GM21390 (cell line): ENCODE measurements around the gene ATP13A1.

ENCODE experiments used
- ATAC-seq: cut with Tn5 transposase; IDR thresholded peaks from one replicate; pipeline ENCODE4 v1.9.1; 2021; ENCODE audit not compliant: unreplicated experiment

Gene ATP13A1

GRCh38 chr19:19645233-19645870 lies 18.1 kb downstream of the ATP13A1 start:
- no peak for ATAC-seq

- no peak for ATAC-seq
Observed at GRCh38 chr19:19644054-19644388, 19.5 kb downstream of the ATP13A1 start.

- ATAC-seq: peak; percentile 74
Observed at GRCh38 chr19:19643158-19644053, 20.1 kb downstream of the ATP13A1 start, which contains the start of gene GMIP. Gene GMIP, minus strand, starts transcription at chr19:19643657. Its CDS starts 128 bp downstream, at chr19:19643529.

GRCh38 chr19:19642506-19643157 lies 20.8 kb downstream of the ATP13A1 start:
- ATAC-seq: no peak

GRCh38 chr19:19637523-19638251 lies 25.8 kb downstream of the ATP13A1 start:
- ATAC-seq: no peak

- no peak for ATAC-seq
Observed at GRCh38 chr19:19637186-19637522, 26.3 kb downstream of the ATP13A1 start.

GRCh38 chr19:19636573-19637185 lies 26.8 kb downstream of the ATP13A1 start:
- ATAC-seq: no peak

- no peak for ATAC-seq
Observed at GRCh38 chr19:19635313-19635702, 28.2 kb downstream of the ATP13A1 start.

- ATAC-seq: no peak
Observed at GRCh38 chr19:19634516-19635312, 28.8 kb downstream of the ATP13A1 start.

GRCh38 chr19:19633711-19634515 lies 29.6 kb downstream of the ATP13A1 start:
- no peak for ATAC-seq

- ATAC-seq: no peak
Observed at GRCh38 chr19:19632661-19633060, 30.8 kb downstream of the ATP13A1 start.

- ATAC-seq: no peak
Observed at GRCh38 chr19:19631346-19631745, 32.1 kb downstream of the ATP13A1 start.

GRCh38 chr19:19630426-19630825 lies 33.0 kb downstream of the ATP13A1 start:
- no peak for ATAC-seq

- ATAC-seq: no peak
Observed at GRCh38 chr19:19630062-19630414, 33.4 kb downstream of the ATP13A1 start.

- ATAC-seq: no peak
Observed at GRCh38 chr19:19628501-19629134, 34.9 kb downstream of the ATP13A1 start.

GRCh38 chr19:19627621-19628500 lies 35.6 kb downstream of the ATP13A1 start, which contains the start of gene LPAR2:
Gene LPAR2, minus strand, starts transcription at chr19:19628220. Its CDS starts 945 bp downstream, at chr19:19627275.
- ATAC-seq: peak; percentile 59
